Kidney (tissue), 14 donors: ENCODE data around the gene ZNF664. TPM values are rescaled to one million over a fixed set of nuclear protein-coding genes. Genes with fewer than 3 reads are reported as not detected.
A peak's percentile ranks its signal among the peaks of the same experiment; 100 is the strongest.

ENCODE experiments used
- DNase-seq, 5 donors: peaks; one replicate each; pipeline ENCODE4 v3.0.0-alpha.2; 2013 to 2020
- FAIRE-seq: peaks from 2 replicates; lab custom pipeline; 2012; peaks lifted over from hg19 to GRCh38; lab: Jason Lieb, UNC
- H3K27ac ChIP-seq, 2 donors: one replicate each; pipeline ENCODE4 v1.7.0; 2013; ENCODE audit warnings: low read depth in 2 of 2, low read length in 2 of 2, inconsistent platforms in 1 of 2
- H3K27me3 ChIP-seq: one replicate; pipeline ENCODE4 v1.7.1; 2013; ENCODE audit warnings: low read length, inconsistent platforms; ENCODE audit not compliant: control insufficient read depth, insufficient read depth
- H3K36me3 ChIP-seq, 3 donors: one replicate each; pipeline versions ENCODE4 v1.7.0 to v1.7.1; 2013; ENCODE audit warnings: low read length in 3 of 3, control low read depth in 1 of 3, inconsistent platforms in 1 of 3; ENCODE audit not compliant: insufficient read depth in 3 of 3, control insufficient read depth in 2 of 3
- H3K4me1 ChIP-seq, 3 donors: one replicate each; pipeline versions ENCODE4 v1.7.0 to v1.7.1; 2013; ENCODE audit warnings: low read length in 3 of 3, inconsistent platforms in 1 of 3, low read depth in 1 of 3; ENCODE audit not compliant: control insufficient read depth in 2 of 3, insufficient read depth in 2 of 3
- H3K4me3 ChIP-seq, 3 donors: one replicate each; pipeline versions ENCODE4 v1.7.0 to v1.8.1; 2013; ENCODE audit warnings: low read length in 3 of 3, control low read depth in 1 of 3, inconsistent platforms in 1 of 3
- H3K9ac ChIP-seq, 3 donors: one replicate each; pipeline versions ENCODE4 v1.7.0 to v1.7.1; 2013; ENCODE audit warnings: low read length in 3 of 3, control low read depth in 1 of 3, inconsistent platforms in 1 of 3
- H3K9me3 ChIP-seq, 3 donors: one replicate each; pipeline versions ENCODE4 v1.7.0 to v1.7.1; 2013; ENCODE audit warnings: low read length in 3 of 3, control low read depth in 1 of 3, inconsistent platforms in 1 of 3; ENCODE audit not compliant: control insufficient read depth in 2 of 3, insufficient read depth in 1 of 3
- CTCF ChIP-seq: IDR thresholded peaks from 3 replicates; pipeline ENCODE4 v1.5.1; 2012; ENCODE audit warnings: mild to moderate bottlenecking, moderate library complexity, borderline replicate concordance; ENCODE audit not compliant: insufficient read depth; ENCODE audit errors: extremely low read depth
- intact Hi-C: fragments of 100-400 bp; cut with DNase I; formaldehyde crosslinking; loops from one replicate; pipeline ENCODE4 v1.11.1; 2022
- polyA plus RNA-seq: library from polyadenylated mRNA; stranded (reverse); fragments of 350-450 nt; fragmentation: Illumina TruSeq; extraction: RNeasy Lipid Tissue Mini Kit (QIAGEN cat#74804); gene quantifications from one replicate; pipeline ENCODE4 v1.2.3, GENCODE V29; 2014; ENCODE audit warnings: low read depth, low replicate concordance; ENCODE audit not compliant: insufficient read depth
- total RNA-seq: library from RNA; stranded (reverse); fragmentation: NEBNext Ultra II Directional; extraction: Animal tissue kit (Norgen Biotek cat#: 25700); gene quantifications from one replicate; pipeline ENCODE4 v1.2.1, GENCODE V29; 2021
- donor health status: control.
- donor health status: control.
- donor health status: control.
- donor health status: control.
- donor health status: control.
- donor health status: DM: yes; HTN: yes; CAD: no.
- donor health status: Normal renal cell carcinoma (clear cell type).

ZNF664 gene
- total and polyA plus RNA-seq, 2 donors from 2014 or later: 44.9 to 104 TPM

- Histone ChIP-seq H3K4me3 (no peak overlapping the region), H3K9me3 (no peaks in the 10 kb centered on the region), H3K27me3 (no peaks in the 10 kb centered on the region), H3K27ac (peak overlapping the region in 1 of 2 donors; percentile 7), H3K36me3 (peaks cover 0 to 2% (median 0%) of the 10 kb centered on the region in 3 donors), H3K9ac (no peak overlapping the region), H3K4me1 (peaks cover 0 to 11% (median 9%) of the 10 kb centered on the region in 3 donors)
- FAIRE-seq (no peak), DNase-seq (peak in 1 of 5 donors; percentile 19)
- no peak for TF ChIP-seq CTCF
- intact Hi-C loops: no loop called here
These were observed 23.9 kb upstream of the ZNF664 start for GRCh38 chr12:123948796-123949769.

- intact Hi-C loops: no loop called here
- DNase-seq (no peak), FAIRE-seq (no peak)
- TF ChIP-seq CTCF: no peak
- H3K9me3 ChIP-seq: no peaks in the 10 kb centered on the region
- no peak overlapping the region for H3K27ac ChIP-seq
- no peak overlapping the region for H3K4me3 ChIP-seq
- no peaks in the 10 kb centered on the region for H3K27me3 ChIP-seq
- H3K9ac ChIP-seq: no peak overlapping the region
- H3K36me3 ChIP-seq: peaks cover 0 to 2% (median 0%) of the 10 kb centered on the region in 3 donors
- H3K4me1 ChIP-seq: peaks cover 0 to 11% (median 9%) of the 10 kb centered on the region in 3 donors
These were observed 23.2 kb upstream of the ZNF664 start for GRCh38 chr12:123949770-123950165.

- DNase-seq (peak in 1 of 5 donors; percentile 17), FAIRE-seq (no peak)
- no peak for TF ChIP-seq CTCF
- Histone ChIP-seq H3K27ac (no peak overlapping the region), H3K9ac (no peak overlapping the region), H3K4me3 (no peak overlapping the region), H3K36me3 (no peaks in the 10 kb centered on the region), H3K4me1 (peaks cover 0 to 11% (median 9%) of the 10 kb centered on the region in 3 donors), H3K9me3 (no peaks in the 10 kb centered on the region), H3K27me3 (no peaks in the 10 kb centered on the region)
- intact Hi-C loops: no loop called here
These were observed 22.3 kb upstream of the ZNF664 start for GRCh38 chr12:123950476-123951349.
